Brain microvascular endothelial cell (primary cell): ENCODE measurements around the gene EIF3L.

ENCODE experiments used
- DNase-seq: peaks from one replicate; pipeline ENCODE4 v3.0.0-alpha.2; 2020
- H3K27ac ChIP-seq: fragments of 250-450 bp; sonication (Bioruptor Pico); 2 replicates; pipeline ENCODE4 v1.5.1; 2020; ENCODE audit warnings: mild to moderate bottlenecking, moderate library complexity
- H3K27me3 ChIP-seq: fragments of 250-450 bp; sonication (Bioruptor Pico); replicated peaks from 2 replicates; pipeline ENCODE4 v1.5.1; 2020; ENCODE audit warnings: mild to moderate bottlenecking
- H3K36me3 ChIP-seq: fragments of 250-450 bp; sonication (Bioruptor Pico); replicated peaks from 2 replicates; pipeline ENCODE4 v1.5.1; 2020; ENCODE audit warnings: mild to moderate bottlenecking
- H3K4me3 ChIP-seq: 2 replicates; pipeline ENCODE4 v1.5.1; 2011; ENCODE audit warnings: low read depth, mild to moderate bottlenecking, control low read depth, low read length, moderate library complexity
- in situ Hi-C: cut with HindIII; loops from 2 replicates; pipeline ENCODE4 v1.10.0; 2017; ENCODE audit warnings: low sequenced_read_pairs, low pct_ligation_motif_present
- TF ChIP-seq, protein P1 (sequence below): IDR thresholded peaks from 2 replicates; pipeline ENCODE4 v1.5.1; 2011; ENCODE audit warnings: low read depth, mild to moderate bottlenecking, moderate library complexity, low read length, control low read depth, inconsistent platforms; ENCODE audit errors: missing control alignments

The EIF3L gene

DNA sequence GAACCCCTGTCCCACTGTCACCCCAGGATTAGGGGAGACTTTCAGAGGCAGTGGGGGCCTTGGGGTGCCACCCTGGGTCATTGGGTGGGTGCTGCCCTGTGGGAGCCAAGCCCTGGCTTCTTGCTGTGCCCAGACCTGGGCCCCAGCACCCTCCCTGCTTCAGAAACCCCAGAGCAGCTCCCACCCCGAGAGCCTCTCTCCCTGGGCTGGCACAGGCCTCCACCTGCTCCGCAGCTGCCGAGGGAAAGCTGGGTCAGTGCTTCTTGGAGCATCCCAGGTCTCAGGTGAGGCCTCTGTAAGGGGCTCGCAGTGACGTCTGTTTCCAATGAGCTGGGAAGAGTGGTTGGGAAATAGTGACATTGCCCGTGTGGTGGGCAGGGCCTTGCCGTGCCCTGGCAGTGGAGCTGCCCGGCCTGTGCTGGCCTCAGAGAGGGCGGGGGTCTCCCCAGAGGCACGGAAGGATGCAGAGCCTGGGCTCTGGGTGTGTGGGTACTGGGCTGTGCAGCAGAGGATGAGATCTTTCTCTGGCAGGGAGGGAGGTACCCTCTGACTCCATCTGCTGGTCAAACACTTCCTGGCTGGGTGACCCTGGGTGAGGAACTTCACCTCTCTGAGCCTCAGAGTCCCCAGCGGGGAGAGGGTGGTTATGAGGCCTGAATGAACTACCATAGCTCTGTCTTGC, 81.2 kb downstream of the EIF3L start:
- Histone ChIP-seq H3K27ac (no peak overlapping the region), H3K27me3 (no peaks in the 10 kb centered on the region), H3K36me3 (peaks cover 68% of the 10 kb centered on the region), H3K4me3 (no peak overlapping the region)
- no peak for DNase-seq
- in situ Hi-C loops = no loop called here
- TF ChIP-seq, protein P1, sequence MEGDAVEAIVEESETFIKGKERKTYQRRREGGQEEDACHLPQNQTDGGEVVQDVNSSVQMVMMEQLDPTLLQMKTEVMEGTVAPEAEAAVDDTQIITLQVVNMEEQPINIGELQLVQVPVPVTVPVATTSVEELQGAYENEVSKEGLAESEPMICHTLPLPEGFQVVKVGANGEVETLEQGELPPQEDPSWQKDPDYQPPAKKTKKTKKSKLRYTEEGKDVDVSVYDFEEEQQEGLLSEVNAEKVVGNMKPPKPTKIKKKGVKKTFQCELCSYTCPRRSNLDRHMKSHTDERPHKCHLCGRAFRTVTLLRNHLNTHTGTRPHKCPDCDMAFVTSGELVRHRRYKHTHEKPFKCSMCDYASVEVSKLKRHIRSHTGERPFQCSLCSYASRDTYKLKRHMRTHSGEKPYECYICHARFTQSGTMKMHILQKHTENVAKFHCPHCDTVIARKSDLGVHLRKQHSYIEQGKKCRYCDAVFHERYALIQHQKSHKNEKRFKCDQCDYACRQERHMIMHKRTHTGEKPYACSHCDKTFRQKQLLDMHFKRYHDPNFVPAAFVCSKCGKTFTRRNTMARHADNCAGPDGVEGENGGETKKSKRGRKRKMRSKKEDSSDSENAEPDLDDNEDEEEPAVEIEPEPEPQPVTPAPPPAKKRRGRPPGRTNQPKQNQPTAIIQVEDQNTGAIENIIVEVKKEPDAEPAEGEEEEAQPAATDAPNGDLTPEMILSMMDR = peak; percentile 77

DNA sequence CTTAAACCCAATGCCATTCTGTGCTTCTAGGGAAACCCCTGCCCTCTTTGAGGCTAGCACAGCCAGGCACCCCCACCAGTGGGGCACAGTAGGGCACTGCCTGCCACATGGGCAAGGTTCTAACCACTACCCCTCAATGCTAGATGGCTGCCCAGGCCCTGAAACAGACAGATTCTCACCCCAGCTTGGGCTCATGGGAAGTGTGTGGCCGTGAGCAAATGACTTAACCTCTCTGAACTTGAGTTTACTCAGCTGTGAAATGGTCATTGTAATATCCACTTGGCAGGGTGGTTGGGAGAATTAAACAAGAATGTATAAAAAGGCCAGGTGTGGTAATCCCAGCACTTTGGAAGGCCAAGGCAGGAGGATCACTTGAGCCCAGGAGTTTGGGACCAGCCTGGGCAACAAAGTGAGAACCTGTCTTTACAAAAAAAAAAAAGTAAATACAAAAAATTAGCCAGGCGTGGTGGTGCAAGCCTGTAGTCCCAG, 81.8 kb downstream of the EIF3L start:
- no peak for DNase-seq
- no peaks in the 10 kb centered on the region for H3K27me3 ChIP-seq
- TF ChIP-seq, protein P1 = no peak
- H3K27ac ChIP-seq = no peak overlapping the region
- in situ Hi-C loops = no loop called here
- H3K36me3 ChIP-seq = peaks cover 62% of the 10 kb centered on the region
- no peak overlapping the region for H3K4me3 ChIP-seq

DNA sequence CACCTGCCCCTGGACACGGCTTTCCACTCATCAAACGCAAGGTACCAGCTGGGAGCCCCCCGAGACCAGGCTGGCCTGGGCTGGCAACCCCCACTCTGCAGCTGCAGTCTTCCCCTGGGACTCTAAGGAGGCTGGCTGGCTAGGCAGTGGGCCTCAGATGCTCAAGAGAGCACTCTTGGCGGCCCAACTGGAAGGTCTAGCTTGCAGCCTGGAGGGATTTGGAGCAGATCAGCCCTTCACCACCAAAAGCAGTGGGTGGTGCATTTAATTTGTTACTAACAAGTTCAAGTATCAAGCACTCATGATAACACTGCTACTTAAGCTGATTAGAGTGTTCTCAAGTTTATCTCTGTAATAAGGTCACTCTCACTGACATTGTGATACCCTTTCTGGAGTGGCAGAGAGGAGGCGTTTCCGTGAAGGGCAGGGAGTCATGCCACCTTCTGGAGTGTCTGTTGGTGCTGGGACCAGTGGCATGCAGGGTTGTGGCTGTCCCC, 82.7 kb downstream of the EIF3L start:
- Histone ChIP-seq H3K4me3 (no peak overlapping the region), H3K27me3 (no peaks in the 10 kb centered on the region), H3K27ac (no peak overlapping the region), H3K36me3 (peaks cover 56% of the 10 kb centered on the region)
- no peak for DNase-seq
- in situ Hi-C loops = no loop called here
- TF ChIP-seq, protein P1 = no peak

DNA sequence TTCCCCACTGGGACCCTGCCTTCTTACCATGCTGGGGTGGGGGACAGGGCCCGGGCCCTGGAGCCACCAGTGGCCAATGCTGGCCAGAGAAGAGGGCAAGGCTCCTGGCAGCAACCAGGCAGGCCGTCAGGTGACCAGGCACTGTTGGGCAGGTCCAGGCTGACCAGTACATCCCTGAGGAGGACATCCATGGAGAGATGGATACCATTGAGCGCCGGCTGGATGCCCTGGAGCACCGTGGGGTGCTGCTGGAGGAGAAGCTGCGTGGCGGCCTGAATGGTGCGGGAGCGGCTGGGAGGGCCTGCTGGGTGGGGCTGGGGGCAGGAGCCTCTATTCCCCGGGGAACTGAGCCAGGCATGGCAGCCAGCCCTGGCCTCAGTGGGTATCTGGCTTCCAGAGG, 83.2 kb downstream of the EIF3L start:
- no peaks in the 10 kb centered on the region for H3K27me3 ChIP-seq
- no peak for DNase-seq
- in situ Hi-C loops = no loop called here
- H3K36me3 ChIP-seq = peaks cover 53% of the 10 kb centered on the region
- TF ChIP-seq, protein P1 = no peak
- H3K27ac ChIP-seq = no peak overlapping the region
- no peak overlapping the region for H3K4me3 ChIP-seq

DNA sequence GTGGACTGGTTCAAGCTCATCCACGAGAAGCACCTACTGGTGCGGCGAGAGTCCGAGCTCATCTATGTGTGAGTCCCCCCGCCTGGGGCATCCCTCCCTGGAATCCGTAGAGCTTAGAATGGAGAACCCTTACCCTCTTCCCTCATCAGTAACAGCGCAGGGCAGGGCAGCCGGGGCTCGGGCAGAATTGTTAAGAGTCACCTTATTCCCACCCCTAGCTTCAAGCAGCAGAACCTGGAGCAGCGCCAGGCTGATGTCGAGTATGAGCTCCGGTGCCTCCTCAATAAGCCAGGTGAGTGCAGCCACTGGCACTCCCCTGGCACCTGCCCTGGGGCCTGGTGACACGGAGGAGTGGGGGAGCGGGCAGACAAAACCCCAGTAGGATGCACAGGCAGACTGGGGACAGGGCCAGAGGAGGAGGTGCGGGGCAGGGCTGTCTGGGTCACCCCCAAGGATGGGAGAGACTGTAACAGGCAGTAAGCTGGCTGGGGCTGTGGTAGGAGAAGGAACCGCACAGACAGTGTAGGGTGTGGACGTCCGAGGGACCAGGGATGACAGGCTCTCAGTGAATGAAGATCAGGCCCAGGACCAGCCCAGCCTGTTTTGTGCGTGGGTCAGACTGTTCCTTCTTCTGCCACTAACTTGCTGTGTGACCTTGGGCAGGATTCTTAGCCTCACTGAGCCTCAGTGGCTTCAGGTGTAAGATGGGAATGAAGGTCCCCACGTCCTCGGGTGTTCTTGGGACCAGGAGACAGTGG, 83.8 kb downstream of the EIF3L start:
- no peaks in the 10 kb centered on the region for H3K27me3 ChIP-seq
- no peak for DNase-seq

More for the DNA sequence above, 83.8 kb downstream of the EIF3L start:
- TF ChIP-seq, protein P1 = no peak
- Histone ChIP-seq H3K36me3 (peaks cover 54% of the 10 kb centered on the region), H3K27ac (peak overlapping the region; percentile 54), H3K4me3 (no peak overlapping the region)
- in situ Hi-C loops = no loop called here
